Astrocyte (in vitro differentiated cells and primary cell): ENCODE data around the gene ADAMTS12.

Experiments
- CTCF ChIP-seq: IDR thresholded peaks from 2 replicates; pipeline ENCODE4 v1.5.1; 2011; ENCODE audit warnings: low read depth, mild to moderate bottlenecking, inconsistent platforms, low read length, moderate library complexity; ENCODE audit not compliant: insufficient read depth
- EZH2 ChIP-seq: IDR thresholded peaks from 2 replicates; pipeline ENCODE4 v1.6.1; 2012; ENCODE audit warnings: mild to moderate bottlenecking, low read length, inconsistent platforms; ENCODE audit not compliant: insufficient read depth

GRCh38 chr5:33701251-33701650 is 190.5 kb downstream of the ADAMTS12 start:
- TF ChIP-seq CTCF: no peak
- TF ChIP-seq EZH2: no peak
